ENCODE measurements around the gene PRKG1. TPM values are rescaled to one million over a fixed set of nuclear protein-coding genes. Genes with fewer than 3 reads are reported as not detected.

The PRKG1 gene
- total and polyA plus RNA-seq, 12 donors, result 3.8 to 48.1 (median 29.9) TPM

- intact Hi-C loops (cut with DNase I), result no loop called here
- Histone ChIP-seq H3K27me3 (no peaks in the 10 kb centered on the region), H3K4me3 (no peak overlapping the region), H3K36me3 (no peaks in the 10 kb centered on the region), H3K4me1 (peaks cover 0 to 10% (median 0%) of the 10 kb centered on the region in 9 donors), H3K27ac (no peak overlapping the region), H3K9me3 (peaks cover 0 to 7% (median 0%) of the 10 kb centered on the region in 11 donors)
- ATAC-seq, result no peak
- no peak for DNase-seq
- WGBS, 2 donors, result 96 to 97% methylated on average over 1 of the region's 1 CpG
- no peak for TF ChIP-seq CTCF (IDR thresholded peaks at IDR 0.05)
Observed at GRCh38 chr10:51124852-51125251, 50.6 kb downstream of the PRKG1 start.

- H3K4me3 ChIP-seq, result no peak overlapping the region
- 95 to 96% methylated on average over 2 of the region's 2 CpGs for WGBS, 2 donors
- H3K36me3 ChIP-seq, result no peaks in the 10 kb centered on the region
- H3K4me1 ChIP-seq, result peaks cover 0 to 3% (median 0%) of the 10 kb centered on the region in 9 donors
- intact Hi-C loops (cut with DNase I), result no loop called here
- peaks cover 0 to 7% (median 0%) of the 10 kb centered on the region in 11 donors for H3K9me3 ChIP-seq
- no peaks in the 10 kb centered on the region for H3K27me3 ChIP-seq
- ATAC-seq (no peak), DNase-seq (no peak)
- no peak overlapping the region for H3K27ac ChIP-seq
- TF ChIP-seq CTCF (IDR thresholded peaks at IDR 0.05), result no peak
Observed at GRCh38 chr10:51125518-51125917, 51.2 kb downstream of the PRKG1 start.

DNA sequence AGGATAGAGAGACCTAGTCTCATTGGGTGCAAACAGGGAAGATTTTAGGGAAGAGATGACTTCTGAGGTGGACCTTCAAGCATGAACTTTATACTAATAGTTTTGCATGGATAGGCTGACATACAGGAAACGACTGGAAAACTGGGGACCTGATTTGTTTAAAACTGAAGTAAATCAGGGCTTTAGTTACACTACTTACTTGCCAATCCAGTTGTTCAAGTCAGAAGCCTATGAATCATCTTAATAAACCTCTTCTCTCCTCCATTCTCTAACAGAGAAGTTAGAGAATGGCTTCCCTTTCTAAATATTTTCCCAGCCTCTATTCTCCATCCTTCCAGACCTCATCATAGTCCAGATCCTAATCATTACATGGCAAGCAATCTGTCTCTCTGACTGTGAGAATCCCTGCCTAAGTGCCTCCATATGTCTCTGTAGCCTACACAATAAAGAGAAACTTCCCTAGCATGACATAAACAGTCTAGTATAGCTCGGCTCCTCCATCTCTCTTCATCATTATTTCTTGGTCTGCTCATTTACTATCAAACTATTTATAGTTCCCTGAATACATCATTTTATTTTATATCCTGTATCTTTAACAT, 55.8 kb downstream of the PRKG1 start:
- Histone ChIP-seq H3K4me1 (no peaks in the 10 kb centered on the region), H3K4me3 (no peak overlapping the region), H3K36me3 (no peaks in the 10 kb centered on the region), H3K27me3 (no peaks in the 10 kb centered on the region), H3K9me3 (peaks cover 0 to 7% (median 0%) of the 10 kb centered on the region in 11 donors), H3K27ac (no peak overlapping the region)
- no peak for TF ChIP-seq CTCF (IDR thresholded peaks at IDR 0.05)
- intact Hi-C loops (cut with DNase I), result no loop called here
- ATAC-seq (no peak), DNase-seq (no peak)
- WGBS, 2 donors, result 77 to 78% methylated on average over 2 of the region's 2 CpGs

GRCh38 chr10:51137756-51138529, 63.7 kb downstream of the PRKG1 start:
- Histone ChIP-seq H3K4me1 (peaks cover 0 to 38% (median 7%) of the 10 kb centered on the region in 9 donors), H3K27me3 (no peaks in the 10 kb centered on the region), H3K36me3 (no peaks in the 10 kb centered on the region), H3K9me3 (no peaks in the 10 kb centered on the region), H3K4me3 (no peak overlapping the region), H3K27ac (peak overlapping the region in 1 of 10 donors; percentile 2)
- TF ChIP-seq CTCF (IDR thresholded peaks at IDR 0.05), result no peak
- ATAC-seq (no peak), DNase-seq (no peak)
- intact Hi-C loops (cut with DNase I), result no loop called here
- WGBS, 2 donors, result 71 to 81% methylated on average over 2 of the region's 2 CpGs
